ENCODE results near the gene PCBD1.

GRCh38 chr10:70931168-70931815, 42.9 kb upstream of the PCBD1 start:
- TF ChIP-seq, protein P1, sequence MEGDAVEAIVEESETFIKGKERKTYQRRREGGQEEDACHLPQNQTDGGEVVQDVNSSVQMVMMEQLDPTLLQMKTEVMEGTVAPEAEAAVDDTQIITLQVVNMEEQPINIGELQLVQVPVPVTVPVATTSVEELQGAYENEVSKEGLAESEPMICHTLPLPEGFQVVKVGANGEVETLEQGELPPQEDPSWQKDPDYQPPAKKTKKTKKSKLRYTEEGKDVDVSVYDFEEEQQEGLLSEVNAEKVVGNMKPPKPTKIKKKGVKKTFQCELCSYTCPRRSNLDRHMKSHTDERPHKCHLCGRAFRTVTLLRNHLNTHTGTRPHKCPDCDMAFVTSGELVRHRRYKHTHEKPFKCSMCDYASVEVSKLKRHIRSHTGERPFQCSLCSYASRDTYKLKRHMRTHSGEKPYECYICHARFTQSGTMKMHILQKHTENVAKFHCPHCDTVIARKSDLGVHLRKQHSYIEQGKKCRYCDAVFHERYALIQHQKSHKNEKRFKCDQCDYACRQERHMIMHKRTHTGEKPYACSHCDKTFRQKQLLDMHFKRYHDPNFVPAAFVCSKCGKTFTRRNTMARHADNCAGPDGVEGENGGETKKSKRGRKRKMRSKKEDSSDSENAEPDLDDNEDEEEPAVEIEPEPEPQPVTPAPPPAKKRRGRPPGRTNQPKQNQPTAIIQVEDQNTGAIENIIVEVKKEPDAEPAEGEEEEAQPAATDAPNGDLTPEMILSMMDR (IDR thresholded peaks at IDR 0.05), result no peak
- TF ChIP-seq EZH2 (IDR thresholded peaks at IDR 0.05; ENCODE audit: borderline replicate concordance, insufficient read depth, low read depth, low read length, poor library complexity, severe bottlenecking), result no peak
